ENCODE measurements around the gene DCAF5.

Gene DCAF5

DNA sequence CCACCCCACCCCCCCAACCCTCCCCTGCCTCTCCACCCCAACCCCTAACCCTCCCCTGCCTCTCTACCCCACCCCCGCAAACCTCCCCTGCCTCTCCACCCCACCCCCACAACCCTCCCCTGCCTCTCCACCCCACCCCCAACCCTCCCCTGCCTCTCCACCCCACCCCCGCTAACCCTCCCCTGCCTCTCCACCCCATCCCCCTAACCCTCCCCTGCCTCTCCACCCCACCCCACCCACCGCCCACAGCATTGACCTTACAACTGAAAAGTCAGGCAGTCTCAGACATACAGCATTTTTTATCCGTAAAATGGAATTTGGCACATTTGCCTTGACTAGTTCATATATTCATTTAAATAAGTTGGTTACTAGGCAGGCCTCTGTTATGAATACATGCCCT is 135.2 kb downstream of the DCAF5 start:
- no peak overlapping the region for H3K4me3 ChIP-seq (ENCODE audit: low read depth, low read length)
- TF ChIP-seq, protein P1, sequence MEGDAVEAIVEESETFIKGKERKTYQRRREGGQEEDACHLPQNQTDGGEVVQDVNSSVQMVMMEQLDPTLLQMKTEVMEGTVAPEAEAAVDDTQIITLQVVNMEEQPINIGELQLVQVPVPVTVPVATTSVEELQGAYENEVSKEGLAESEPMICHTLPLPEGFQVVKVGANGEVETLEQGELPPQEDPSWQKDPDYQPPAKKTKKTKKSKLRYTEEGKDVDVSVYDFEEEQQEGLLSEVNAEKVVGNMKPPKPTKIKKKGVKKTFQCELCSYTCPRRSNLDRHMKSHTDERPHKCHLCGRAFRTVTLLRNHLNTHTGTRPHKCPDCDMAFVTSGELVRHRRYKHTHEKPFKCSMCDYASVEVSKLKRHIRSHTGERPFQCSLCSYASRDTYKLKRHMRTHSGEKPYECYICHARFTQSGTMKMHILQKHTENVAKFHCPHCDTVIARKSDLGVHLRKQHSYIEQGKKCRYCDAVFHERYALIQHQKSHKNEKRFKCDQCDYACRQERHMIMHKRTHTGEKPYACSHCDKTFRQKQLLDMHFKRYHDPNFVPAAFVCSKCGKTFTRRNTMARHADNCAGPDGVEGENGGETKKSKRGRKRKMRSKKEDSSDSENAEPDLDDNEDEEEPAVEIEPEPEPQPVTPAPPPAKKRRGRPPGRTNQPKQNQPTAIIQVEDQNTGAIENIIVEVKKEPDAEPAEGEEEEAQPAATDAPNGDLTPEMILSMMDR (IDR thresholded peaks at IDR 0.05; ENCODE audit: low read depth, low read length, missing control alignments) = no peak
- in situ Hi-C loops (cut with HindIII; ENCODE audit: low sequenced_read_pairs) = no loop called here
- no peak for DNase-seq (ENCODE audit: low read depth)

DNA sequence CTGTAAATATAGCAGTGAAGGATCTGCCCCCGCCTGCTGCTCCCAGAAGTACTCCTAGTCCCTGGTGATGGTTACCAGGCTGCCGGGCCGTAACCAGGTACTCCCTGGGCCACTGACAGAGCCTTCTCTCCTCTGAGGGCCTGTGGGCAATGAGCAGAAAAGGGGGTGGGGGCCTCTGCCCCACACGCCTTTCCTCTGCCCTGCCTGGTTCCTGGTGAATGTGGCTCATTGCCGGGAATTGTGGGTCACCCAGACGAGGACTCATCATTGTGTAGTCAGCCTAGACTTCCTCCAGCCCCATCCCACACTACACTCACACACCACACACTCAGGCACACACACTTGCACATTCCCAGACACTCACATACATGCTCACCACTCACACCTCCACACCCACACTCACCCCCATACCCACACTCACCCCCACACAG is 138.1 kb downstream of the DCAF5 start:
- TF ChIP-seq, protein P1 (IDR thresholded peaks at IDR 0.05; ENCODE audit: low read depth, low read length, missing control alignments) = no peak
- in situ Hi-C loops (cut with HindIII; ENCODE audit: low sequenced_read_pairs) = no loop called here
- no peak for DNase-seq (ENCODE audit: low read depth)
- H3K4me3 ChIP-seq (ENCODE audit: low read depth, low read length) = no peak overlapping the region

DNA sequence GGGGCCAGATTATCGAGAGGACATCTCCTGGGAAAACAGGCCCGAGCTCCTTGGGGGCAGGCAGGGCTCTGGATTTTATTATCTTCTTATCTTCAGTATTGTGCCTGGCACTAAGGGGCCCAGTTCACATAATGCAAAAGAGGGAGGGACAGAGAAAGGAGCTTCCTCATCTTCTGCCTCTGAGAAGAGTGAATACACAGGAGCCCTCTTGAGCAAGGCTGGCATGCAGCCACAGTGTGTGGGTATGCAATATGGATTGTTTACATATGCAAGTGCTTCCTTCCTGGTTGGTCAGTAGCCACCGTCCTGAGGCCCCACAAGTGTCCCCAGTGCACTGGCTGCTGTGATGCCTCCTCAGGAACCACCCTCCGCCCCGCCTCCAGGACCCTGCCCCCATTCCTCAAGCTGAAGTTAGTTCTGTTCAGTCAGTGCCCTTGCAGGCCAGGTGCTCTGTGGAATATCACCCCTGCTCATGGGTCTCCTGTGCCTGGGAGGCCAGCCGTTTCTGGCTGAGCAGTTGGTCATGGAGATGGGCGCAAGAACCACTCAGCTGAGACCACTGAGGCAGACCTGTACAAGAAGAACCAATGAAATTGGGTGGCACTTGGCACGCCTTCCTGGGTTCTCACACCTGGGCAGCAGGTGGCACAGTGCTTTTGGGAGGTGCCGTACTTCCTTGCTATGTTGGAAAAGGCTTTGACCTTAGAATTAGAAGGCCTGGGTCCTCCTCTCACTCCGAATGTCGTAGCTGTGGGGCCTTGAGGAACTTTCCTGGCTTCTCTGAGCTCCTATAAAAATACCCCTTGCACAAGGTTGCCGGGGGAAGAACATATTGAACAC is 138.8 kb downstream of the DCAF5 start:
- in situ Hi-C loops (cut with HindIII; ENCODE audit: low sequenced_read_pairs) = no loop called here
- no peak overlapping the region for H3K4me3 ChIP-seq (ENCODE audit: low read depth, low read length)
- no peak for DNase-seq (ENCODE audit: low read depth)
- TF ChIP-seq, protein P1 (IDR thresholded peaks at IDR 0.05; ENCODE audit: low read depth, low read length, missing control alignments) = no peak

DNA sequence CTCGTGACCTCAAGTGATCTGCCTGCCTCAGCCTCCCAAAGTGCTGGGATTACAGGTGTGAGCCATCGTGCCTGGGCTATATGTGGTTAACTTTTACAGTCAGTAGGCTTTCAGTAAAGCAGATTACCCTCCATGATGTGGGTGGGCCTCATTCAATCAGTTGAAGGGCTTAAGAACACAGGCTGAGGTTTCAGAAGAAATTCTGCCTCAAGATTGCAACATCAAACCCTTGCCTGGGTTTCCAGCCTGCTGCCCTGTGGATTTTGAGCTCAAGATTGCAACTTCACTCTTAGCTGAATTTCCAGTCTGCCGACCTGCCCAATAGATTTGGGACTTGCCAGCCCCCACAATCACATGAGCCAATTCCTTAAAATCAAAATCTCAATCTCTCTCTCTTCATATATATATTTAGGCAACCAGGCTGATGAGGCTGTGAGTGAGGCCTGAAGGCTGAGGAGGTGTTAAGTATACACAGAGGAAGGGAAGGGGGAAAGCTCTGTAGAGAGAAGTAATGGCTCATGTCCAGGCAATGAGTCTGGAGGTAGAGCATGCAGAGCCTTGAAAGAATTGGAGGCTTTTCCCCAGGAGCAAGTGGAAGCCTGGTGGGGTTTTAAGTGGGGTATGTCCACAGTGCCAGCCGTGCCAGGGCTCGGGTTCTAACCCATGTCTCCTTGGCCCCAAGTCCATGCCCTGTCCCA is 140.5 kb downstream of the DCAF5 start:
- TF ChIP-seq, protein P1 (IDR thresholded peaks at IDR 0.05; ENCODE audit: low read depth, low read length, missing control alignments) = no peak
- no peak overlapping the region for H3K4me3 ChIP-seq (ENCODE audit: low read depth, low read length)
- DNase-seq (ENCODE audit: low read depth) = no peak
- in situ Hi-C loops (cut with HindIII; ENCODE audit: low sequenced_read_pairs) = no loop called here

DNA sequence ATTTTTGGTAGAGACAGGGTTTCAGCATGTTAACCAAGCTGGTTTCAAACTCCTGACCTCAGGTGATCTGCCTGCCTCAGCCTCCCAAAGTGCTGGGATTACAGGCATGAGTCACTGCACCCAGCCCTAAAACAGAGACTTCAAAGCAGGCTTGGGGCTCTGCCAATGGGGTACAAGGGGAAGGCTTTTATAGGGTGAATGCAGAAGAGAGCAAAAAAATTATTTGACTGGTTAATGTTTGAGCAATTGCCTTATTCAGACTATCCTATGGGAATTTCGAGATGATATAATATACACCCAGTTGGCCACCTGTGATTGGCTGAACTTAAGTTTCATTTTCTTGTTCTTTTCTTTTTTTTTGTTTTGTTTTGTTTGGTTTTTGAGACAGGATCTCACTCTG is 142.3 kb downstream of the DCAF5 start:
- in situ Hi-C loops (cut with HindIII; ENCODE audit: low sequenced_read_pairs) = no loop called here
- TF ChIP-seq, protein P1 (IDR thresholded peaks at IDR 0.05; ENCODE audit: low read depth, low read length, missing control alignments) = no peak
- no peak overlapping the region for H3K4me3 ChIP-seq (ENCODE audit: low read depth, low read length)
- no peak for DNase-seq (ENCODE audit: low read depth)

DNA sequence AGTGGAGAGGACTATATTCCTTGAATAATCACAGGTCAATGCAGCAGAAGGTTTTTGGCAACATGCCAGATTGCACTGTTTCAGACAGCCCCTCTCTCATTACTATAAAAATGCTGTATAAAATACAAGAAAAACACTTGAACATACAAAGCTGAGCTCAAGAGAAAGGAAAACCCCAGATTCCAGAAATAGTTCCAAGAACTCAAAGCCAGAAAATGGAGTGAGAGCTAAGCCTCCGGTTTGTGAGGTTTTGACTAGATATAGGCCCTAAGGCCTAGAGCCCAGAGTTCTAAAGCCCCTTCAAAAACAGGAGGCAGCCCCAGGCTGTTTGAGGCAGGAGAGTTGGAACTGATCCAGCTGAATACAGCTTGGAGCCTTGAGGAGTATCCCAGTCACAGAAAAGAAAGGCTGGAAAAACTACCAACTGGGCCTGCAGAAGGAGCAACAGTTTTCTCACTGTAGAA is 144.5 kb downstream of the DCAF5 start:
- no peak overlapping the region for H3K4me3 ChIP-seq (ENCODE audit: low read depth, low read length)
- peak; percentile 42 for DNase-seq (ENCODE audit: low read depth)
- TF ChIP-seq, protein P1 (IDR thresholded peaks at IDR 0.05; ENCODE audit: low read depth, low read length, missing control alignments) = no peak
- in situ Hi-C loops (cut with HindIII; ENCODE audit: low sequenced_read_pairs) = no loop called here

Data from astrocyte of the cerebellum (primary cell).